Cardiac fibroblast (primary cell): Measurements from ENCODE around the gene CMTM1.
A peak's percentile ranks its signal among the peaks of the same experiment; 100 is the strongest.

Source experiments
- DNase-seq, 2 donors: peaks; one replicate each; pipeline versions ENCODE4 v3.0.0 to v3.0.0-alpha.2; 2010; ENCODE audit warnings: low read depth in 2 of 2
- H3K4me3 ChIP-seq, 2 donors: replicated peaks in 1 of 2; 1 replicate in 1 of 2; 2 replicates in 1 of 2; pipeline ENCODE4 v1.5.1; 2011; ENCODE audit warnings: low read depth in 2 of 2, low read length in 2 of 2, mild to moderate bottlenecking in 2 of 2, moderate library complexity in 1 of 2
- TF ChIP-seq, protein P1 (sequence below): IDR thresholded peaks from one replicate; pipeline ENCODE4 v1.5.1; 2011; ENCODE audit warnings: low read depth, mild to moderate bottlenecking, low read length, inconsistent platforms

Gene CMTM1

DNA sequence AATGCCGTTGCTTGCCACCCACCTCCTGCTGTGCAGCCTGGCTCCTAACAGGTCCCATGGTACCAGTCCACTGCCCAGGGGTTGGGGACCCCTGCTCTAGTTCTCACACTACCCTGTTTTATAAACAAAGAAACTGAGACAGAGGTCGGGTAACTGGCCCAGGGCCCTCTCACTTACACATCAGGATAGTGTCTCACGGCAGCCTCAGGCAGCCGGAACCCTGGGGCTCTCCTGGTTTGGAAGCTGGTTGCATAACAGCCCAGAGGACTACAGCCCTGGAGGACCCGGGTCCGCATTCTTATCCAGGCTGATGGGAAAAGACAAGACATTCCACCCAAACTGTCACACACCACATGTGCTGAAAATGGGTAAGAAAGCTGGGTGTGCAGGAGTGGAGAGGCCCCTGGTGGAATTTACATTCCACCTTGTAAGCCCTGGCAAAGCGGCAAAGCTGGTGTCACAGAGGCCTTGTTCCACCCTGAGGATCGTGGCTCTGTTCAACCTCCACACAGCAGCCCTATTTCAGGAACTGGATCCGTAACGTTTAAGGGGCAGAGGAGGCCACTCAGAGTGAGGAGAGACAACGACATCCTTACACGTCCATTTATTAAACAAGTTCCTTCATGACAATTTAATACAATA lies 48.0 kb downstream of the CMTM1 start:
- DNase-seq, result no peak
- TF ChIP-seq, protein P1, sequence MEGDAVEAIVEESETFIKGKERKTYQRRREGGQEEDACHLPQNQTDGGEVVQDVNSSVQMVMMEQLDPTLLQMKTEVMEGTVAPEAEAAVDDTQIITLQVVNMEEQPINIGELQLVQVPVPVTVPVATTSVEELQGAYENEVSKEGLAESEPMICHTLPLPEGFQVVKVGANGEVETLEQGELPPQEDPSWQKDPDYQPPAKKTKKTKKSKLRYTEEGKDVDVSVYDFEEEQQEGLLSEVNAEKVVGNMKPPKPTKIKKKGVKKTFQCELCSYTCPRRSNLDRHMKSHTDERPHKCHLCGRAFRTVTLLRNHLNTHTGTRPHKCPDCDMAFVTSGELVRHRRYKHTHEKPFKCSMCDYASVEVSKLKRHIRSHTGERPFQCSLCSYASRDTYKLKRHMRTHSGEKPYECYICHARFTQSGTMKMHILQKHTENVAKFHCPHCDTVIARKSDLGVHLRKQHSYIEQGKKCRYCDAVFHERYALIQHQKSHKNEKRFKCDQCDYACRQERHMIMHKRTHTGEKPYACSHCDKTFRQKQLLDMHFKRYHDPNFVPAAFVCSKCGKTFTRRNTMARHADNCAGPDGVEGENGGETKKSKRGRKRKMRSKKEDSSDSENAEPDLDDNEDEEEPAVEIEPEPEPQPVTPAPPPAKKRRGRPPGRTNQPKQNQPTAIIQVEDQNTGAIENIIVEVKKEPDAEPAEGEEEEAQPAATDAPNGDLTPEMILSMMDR, result no peak
- no peak overlapping the region for H3K4me3 ChIP-seq

DNA sequence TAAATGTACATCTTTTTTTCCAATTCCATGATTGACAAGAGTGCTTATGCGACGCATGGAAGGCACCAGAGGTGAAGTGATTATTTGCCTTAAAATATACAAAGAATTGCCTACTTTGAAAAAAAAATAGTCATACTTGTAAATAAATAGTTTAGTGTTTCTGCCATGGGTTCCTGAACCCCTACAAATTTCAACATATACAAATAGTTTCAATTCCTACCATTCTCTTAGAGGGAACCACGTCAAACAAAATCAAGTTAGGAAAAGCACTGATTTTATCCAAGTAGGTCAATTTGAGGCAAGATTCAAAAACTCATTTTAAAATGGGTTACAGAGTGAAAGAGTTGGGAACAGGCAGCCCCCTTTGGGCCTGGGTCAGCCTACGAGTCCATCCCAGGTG lies 49.9 kb downstream of the CMTM1 start:
- TF ChIP-seq, protein P1, result no peak
- no peak overlapping the region for H3K4me3 ChIP-seq
- DNase-seq, result no peak

DNA sequence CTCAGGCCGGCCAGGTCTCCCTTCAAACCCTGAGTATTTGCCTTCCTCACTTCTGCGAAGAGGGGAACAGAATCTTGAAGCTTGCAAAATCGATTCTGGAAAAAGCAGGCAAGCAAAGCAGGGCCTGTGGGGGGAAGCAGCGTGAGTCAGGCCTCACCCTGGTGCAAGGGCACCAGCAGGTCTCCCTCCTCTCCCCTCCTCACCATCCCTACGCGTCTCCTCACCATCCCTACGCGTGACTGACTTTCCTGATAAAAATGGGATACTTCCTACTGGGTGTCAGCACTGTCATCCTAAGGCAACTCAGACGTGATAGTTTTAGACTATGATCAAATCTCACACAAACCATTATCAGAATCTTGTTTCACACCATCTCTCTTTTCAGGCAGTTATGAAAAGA lies 50.4 kb downstream of the CMTM1 start:
- no peak overlapping the region for H3K4me3 ChIP-seq
- TF ChIP-seq, protein P1, result no peak
- DNase-seq, result peak in 1 of 2 donors; percentile 35

DNA sequence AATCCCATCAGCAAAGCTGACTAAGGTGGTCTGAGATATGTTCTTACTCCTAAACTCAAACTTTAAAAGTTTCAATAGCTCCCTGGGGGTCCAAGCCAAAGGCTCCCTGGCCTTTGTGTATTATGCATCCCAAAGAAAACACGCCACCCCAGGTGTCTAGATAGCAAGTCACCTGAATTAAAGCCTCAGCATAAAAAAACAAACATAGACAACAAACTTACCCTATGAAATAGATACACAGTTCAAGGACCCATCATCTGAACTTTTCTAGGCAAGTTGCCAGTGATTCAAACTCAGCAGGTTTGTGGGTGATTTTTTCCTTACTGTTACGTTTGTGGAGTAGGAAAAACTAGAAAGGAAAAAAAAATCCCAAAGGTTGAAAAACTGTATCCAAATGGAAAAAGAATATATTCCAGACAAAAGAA lies 50.8 kb downstream of the CMTM1 start:
- TF ChIP-seq, protein P1, result no peak
- H3K4me3 ChIP-seq, result no peak overlapping the region
- no peak for DNase-seq

DNA sequence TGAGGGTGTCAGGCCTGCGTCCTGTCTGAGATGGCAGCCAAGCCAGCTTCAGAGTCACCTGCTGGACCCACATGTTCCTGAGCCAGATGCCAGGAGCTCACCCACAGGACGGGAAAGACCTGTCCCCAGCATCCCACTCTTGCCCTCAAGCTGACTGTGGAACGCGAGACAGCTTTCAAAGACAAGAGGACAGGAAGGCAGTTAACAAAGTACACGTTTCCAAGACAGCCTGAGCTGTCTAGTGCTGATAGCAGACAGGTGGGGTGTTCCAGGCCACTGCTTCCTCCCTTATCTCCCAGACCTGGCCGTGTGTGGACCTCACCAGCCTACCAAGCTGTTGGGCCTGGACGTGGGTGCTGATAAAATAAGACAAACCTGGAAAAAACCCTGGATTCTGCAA lies 51.5 kb downstream of the CMTM1 start:
- TF ChIP-seq, protein P1, result no peak
- DNase-seq, result no peak
- no peak overlapping the region for H3K4me3 ChIP-seq

DNA sequence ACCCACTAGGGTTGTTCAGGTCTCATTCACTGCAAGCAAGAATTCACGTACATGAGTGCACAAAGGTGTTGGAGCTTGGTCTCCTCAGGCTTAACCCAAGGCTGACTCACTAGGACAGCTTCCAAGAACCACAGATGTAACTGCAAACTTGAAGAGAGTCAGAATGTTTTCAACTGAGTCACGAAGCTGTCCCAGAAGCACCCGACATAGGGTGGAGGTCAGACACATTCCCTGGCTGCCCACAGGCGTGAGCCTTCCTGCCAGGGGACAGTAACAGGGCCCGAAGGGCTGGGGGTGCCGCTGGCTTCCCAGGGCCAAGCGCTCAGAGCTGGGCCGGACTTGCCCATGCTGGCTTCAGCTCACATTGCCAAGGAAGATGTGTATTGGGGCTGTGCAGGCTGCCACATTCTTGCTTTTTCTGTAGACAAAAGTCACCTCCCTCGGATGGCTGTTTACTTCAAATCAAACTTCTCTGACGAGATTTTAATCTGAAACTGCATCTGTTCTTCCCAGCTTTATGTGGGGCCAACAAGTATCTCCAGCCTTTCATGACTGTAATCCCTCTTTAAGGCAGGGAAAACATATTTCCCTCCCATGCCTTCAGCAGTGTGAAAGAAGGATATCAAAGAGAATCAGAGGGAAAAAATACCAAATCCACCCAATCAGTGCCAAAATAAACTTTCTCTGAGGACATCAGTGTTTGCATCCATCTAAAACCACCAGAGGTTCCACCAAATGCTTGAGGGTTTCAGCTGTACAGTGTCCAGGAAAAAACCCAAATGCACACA lies 52.5 kb downstream of the CMTM1 start:
- DNase-seq, result peak; percentile 84 to 98
- H3K4me3 ChIP-seq, result no peak overlapping the region
- TF ChIP-seq, protein P1, result no peak
